ENCODE data around the gene IL1R2.

- TF ChIP-seq CTCF (IDR thresholded peaks at IDR 0.05 in 4 of 5, conservative IDR thresholded peaks at IDR 0.05 in 1 of 5) (no peak), POLR2A (IDR thresholded peaks at IDR 0.05) (no peak)
Observed at GRCh38 chr2:101970901-101971300, 20.9 kb upstream of the IL1R2 start.

All from gastrocnemius medialis (tissue), 4 donors.